Measurements from ENCODE around the gene ZNF324B. TPM values are rescaled to one million over a fixed set of nuclear protein-coding genes. Genes with fewer than 3 reads are reported as not detected.
A peak's percentile ranks its signal among the peaks of the same experiment; 100 is the strongest.

The ZNF324B gene
- total RNA-seq, 1 donor from 2014 or later, result 5.2 TPM

DNA sequence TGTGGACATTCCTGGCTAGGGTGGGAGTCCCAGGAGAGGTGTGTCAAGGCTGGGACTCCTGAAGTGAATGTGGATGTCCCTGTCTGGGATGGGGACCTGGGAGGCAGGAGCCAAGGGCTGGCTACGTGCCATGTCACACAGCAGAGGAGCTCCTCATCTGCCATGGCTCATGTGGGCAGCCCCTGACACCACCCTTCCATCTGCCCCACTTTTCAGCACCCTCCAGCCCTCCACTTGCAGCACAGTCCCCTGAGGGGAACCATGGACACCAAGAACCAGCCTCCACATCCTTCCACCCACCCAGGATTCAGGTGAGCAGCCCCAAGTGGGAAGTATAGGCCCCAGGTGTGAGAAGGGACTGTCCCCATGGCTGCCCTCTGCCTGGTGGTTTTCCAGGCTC is 26.4 kb downstream of the ZNF324B start:
- TF ChIP-seq, protein P1, sequence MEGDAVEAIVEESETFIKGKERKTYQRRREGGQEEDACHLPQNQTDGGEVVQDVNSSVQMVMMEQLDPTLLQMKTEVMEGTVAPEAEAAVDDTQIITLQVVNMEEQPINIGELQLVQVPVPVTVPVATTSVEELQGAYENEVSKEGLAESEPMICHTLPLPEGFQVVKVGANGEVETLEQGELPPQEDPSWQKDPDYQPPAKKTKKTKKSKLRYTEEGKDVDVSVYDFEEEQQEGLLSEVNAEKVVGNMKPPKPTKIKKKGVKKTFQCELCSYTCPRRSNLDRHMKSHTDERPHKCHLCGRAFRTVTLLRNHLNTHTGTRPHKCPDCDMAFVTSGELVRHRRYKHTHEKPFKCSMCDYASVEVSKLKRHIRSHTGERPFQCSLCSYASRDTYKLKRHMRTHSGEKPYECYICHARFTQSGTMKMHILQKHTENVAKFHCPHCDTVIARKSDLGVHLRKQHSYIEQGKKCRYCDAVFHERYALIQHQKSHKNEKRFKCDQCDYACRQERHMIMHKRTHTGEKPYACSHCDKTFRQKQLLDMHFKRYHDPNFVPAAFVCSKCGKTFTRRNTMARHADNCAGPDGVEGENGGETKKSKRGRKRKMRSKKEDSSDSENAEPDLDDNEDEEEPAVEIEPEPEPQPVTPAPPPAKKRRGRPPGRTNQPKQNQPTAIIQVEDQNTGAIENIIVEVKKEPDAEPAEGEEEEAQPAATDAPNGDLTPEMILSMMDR (IDR thresholded peaks at IDR 0.05; ENCODE audit: unreplicated experiment), result no peak
- Mint-ChIP-seq H3K4me1 (ENCODE audit: unreplicated experiment) (peaks cover 8% of the 10 kb centered on the region), H3K9me3 (ENCODE audit: unreplicated experiment) (no peaks in the 10 kb centered on the region), H3K4me3 (ENCODE audit: unreplicated experiment) (no peak overlapping the region), H3K36me3 (ENCODE audit: low read depth, unreplicated experiment) (peaks cover 12% of the 10 kb centered on the region), H3K27me3 (ENCODE audit: unreplicated experiment) (peaks cover 9% of the 10 kb centered on the region), H3K27ac (ENCODE audit: unreplicated experiment) (no peak overlapping the region)
- no peak for DNase-seq (ENCODE audit: low spot score)

DNA sequence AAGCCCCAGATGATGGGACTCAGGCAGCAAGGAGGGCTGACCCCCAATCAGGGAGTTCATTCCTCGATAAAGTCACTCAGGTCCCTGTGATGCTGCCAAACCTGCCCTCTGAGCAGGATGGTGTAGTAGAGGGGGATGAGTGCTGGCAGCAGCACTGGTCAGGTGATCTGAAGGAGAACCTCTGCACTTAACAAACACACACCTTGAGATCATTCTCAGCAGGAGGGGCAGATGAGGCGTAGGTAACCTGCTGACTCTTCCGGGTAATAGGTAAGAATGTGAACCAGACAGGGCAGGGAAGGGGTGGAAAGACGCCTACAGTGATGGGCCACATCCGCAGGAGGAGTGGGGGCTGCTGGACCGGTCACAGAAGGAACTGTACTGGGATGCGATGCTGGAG is 27.9 kb downstream of the ZNF324B start:
- no peaks in the 10 kb centered on the region for H3K9me3 Mint-ChIP-seq (ENCODE audit: unreplicated experiment)

DNA sequence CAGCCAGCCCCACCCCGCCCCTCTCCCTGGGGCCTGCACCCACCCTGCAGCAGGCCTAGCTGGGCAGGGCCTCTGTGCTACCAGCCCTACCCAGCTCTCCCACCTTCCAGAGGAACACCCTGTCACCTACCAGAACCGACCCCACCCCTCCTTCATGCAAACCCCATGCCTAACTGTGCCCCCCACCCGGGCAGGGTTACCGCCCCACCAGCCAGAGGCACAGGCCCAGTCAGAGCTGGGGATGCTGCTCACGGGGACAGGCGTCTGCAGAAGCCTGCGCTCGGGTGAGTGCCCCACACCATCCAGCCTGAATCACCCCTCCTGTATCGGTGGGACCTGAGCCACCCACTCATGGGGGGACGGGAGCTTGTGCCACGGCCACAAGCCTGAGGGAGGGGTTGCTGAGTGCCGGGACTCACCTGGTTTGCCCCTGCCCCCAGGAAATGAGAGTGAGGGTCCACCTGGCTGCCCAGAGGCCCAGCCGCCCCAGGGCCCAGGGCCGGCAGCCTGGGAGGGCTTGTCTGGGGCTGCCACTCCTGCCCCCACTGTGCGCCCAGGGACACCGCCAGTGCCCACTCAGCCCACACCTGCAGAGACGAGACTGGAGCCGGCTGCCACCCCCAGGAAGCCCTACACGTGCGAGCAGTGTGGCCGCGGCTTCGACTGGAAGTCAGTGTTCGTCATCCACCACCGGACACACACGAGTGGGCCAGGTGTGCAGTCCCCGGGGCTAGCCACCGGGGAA is 28.5 kb downstream of the ZNF324B start:
- no peak for DNase-seq (ENCODE audit: low spot score)

More for the DNA sequence above, 27.9 kb downstream of the ZNF324B start:
- H3K27ac Mint-ChIP-seq (ENCODE audit: unreplicated experiment), result no peak overlapping the region
- H3K4me1 Mint-ChIP-seq (ENCODE audit: unreplicated experiment), result peaks cover 8% of the 10 kb centered on the region
- TF ChIP-seq, protein P1 (IDR thresholded peaks at IDR 0.05; ENCODE audit: unreplicated experiment), result no peak
- DNase-seq (ENCODE audit: low spot score), result no peak
- H3K27me3 Mint-ChIP-seq (ENCODE audit: unreplicated experiment), result peaks cover 9% of the 10 kb centered on the region
- H3K4me3 Mint-ChIP-seq (ENCODE audit: unreplicated experiment), result no peak overlapping the region
- H3K36me3 Mint-ChIP-seq (ENCODE audit: low read depth, unreplicated experiment), result peaks cover 8% of the 10 kb centered on the region

DNA sequence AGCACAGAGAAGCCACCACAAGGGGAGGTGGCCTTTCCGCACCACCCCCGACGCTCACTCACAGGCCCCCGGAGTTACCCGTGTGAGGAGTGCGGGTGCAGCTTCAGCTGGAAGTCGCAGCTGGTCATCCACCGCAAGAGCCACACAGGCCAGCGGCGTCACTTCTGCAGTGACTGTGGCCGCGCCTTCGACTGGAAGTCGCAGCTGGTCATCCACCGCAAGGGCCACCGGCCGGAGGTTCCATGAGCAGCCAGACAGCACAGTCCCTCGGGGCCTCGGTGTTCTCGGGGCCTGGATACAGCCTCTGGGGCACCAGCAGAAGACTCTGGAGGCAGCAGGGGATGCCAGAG is 29.0 kb downstream of the ZNF324B start:
- no peak overlapping the region for H3K4me3 Mint-ChIP-seq (ENCODE audit: unreplicated experiment)
- H3K9me3 Mint-ChIP-seq (ENCODE audit: unreplicated experiment), result no peaks in the 10 kb centered on the region
- DNase-seq (ENCODE audit: low spot score), result no peak
- H3K27ac Mint-ChIP-seq (ENCODE audit: unreplicated experiment), result no peak overlapping the region
- peaks cover 8% of the 10 kb centered on the region for H3K36me3 Mint-ChIP-seq (ENCODE audit: low read depth, unreplicated experiment)
- TF ChIP-seq, protein P1 (IDR thresholded peaks at IDR 0.05; ENCODE audit: unreplicated experiment), result no peak
- peaks cover 4% of the 10 kb centered on the region for H3K4me1 Mint-ChIP-seq (ENCODE audit: unreplicated experiment)
- H3K27me3 Mint-ChIP-seq (ENCODE audit: unreplicated experiment), result peaks cover 6% of the 10 kb centered on the region

More for the DNA sequence above, 28.5 kb downstream of the ZNF324B start:
- peaks cover 8% of the 10 kb centered on the region for H3K36me3 Mint-ChIP-seq (ENCODE audit: low read depth, unreplicated experiment)
- H3K9me3 Mint-ChIP-seq (ENCODE audit: unreplicated experiment), result no peaks in the 10 kb centered on the region
- H3K4me1 Mint-ChIP-seq (ENCODE audit: unreplicated experiment), result peaks cover 8% of the 10 kb centered on the region
- no peak overlapping the region for H3K27ac Mint-ChIP-seq (ENCODE audit: unreplicated experiment)
- TF ChIP-seq, protein P1 (IDR thresholded peaks at IDR 0.05; ENCODE audit: unreplicated experiment), result no peak
- H3K4me3 Mint-ChIP-seq (ENCODE audit: unreplicated experiment), result no peak overlapping the region
- H3K27me3 Mint-ChIP-seq (ENCODE audit: unreplicated experiment), result peaks cover 9% of the 10 kb centered on the region

DNA sequence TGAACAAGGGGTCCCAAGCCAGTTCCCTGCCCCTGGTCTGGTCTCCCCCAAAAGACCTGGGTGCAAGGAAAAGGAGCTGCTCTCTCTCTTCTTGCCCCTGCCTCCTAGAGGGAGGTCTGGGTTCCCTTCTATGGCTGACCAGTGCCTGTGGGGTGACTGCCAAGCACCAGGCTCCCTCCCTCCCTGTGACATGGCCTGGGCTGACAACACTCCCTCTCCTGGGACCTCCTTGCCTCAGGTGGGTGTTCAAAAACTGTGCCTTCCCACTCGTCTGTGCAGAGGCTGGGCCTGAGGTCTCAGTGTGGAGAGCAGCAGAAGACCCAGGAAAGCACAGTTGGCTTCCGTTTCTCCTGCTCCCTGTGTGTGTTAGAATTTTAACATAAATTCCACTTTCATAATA is 29.4 kb downstream of the ZNF324B start:
- DNase-seq (ENCODE audit: low spot score), result no peak
- H3K27ac Mint-ChIP-seq (ENCODE audit: unreplicated experiment), result no peak overlapping the region

More for the DNA sequence above, 29.4 kb downstream of the ZNF324B start:
- peaks cover 4% of the 10 kb centered on the region for H3K4me1 Mint-ChIP-seq (ENCODE audit: unreplicated experiment)
- H3K9me3 Mint-ChIP-seq (ENCODE audit: unreplicated experiment), result no peaks in the 10 kb centered on the region
- H3K4me3 Mint-ChIP-seq (ENCODE audit: unreplicated experiment), result peak overlapping the region; percentile 25
- TF ChIP-seq, protein P1 (IDR thresholded peaks at IDR 0.05; ENCODE audit: unreplicated experiment), result no peak
- peaks cover 5% of the 10 kb centered on the region for H3K27me3 Mint-ChIP-seq (ENCODE audit: unreplicated experiment)
- H3K36me3 Mint-ChIP-seq (ENCODE audit: low read depth, unreplicated experiment), result peaks cover 8% of the 10 kb centered on the region

All from endothelial cell (in vitro differentiated cells).